Ovary (tissue), 3 donors: ENCODE measurements around the gene RSRP1.

Experiments used
- CTCF ChIP-seq, 3 donors: fragments of 450-650 bp in 2 of 3; fragments of 200-600 bp in 1 of 3; IDR thresholded peaks; one replicate each; pipeline versions ENCODE4 v1.5.1 to v1.8.0; 2016 to 2022; ENCODE audit warnings: antibody characterized with exemption in 3 of 3, mild to moderate bottlenecking in 1 of 3
- POLR2A ChIP-seq: fragments of 450-650 bp; IDR thresholded peaks from one replicate; pipeline ENCODE4 v1.6.1; 2017; ENCODE audit warnings: antibody characterized with exemption, mild to moderate bottlenecking, moderate library complexity
- donor health status: DM: no; HTN: no; CAD: no.

DNA sequence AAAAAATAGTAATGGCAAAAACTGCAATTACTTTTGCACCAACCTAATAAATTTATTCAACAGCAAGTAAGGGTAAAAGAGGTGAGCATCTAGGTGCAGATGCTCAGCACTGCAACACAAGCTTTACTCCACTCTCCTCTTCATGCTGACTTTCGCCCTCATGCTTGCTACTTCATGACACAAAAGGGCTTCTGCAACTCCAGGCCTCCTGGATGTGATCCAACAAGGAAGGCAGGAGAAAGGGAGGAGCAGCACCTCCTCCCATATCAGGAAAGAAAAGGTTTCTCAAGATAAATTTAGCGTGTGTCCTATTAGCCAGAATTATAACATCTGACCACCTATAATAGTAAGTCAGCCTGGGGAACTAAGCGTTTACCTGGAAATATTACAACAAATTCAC, 26.6 kb downstream of the RSRP1 start:
- TF ChIP-seq POLR2A, result no peak
- no peak for TF ChIP-seq CTCF (IDR thresholded peaks at IDR 0.05)
